IMR-90 (cell line): ENCODE measurements around the gene RUBCN.

Source experiments
- CEBPB ChIP-seq: IDR thresholded peaks from 2 replicates; pipeline ENCODE4 v1.6.1; 2012; ENCODE audit warnings: low read depth, low read length, improper control_type of control experiment
- CTCF ChIP-seq: conservative IDR thresholded peaks from 2 replicates; pipeline ENCODE4 v1.5.1; 2012; ENCODE audit warnings: mild to moderate bottlenecking, low read depth, low read length, improper control_type of control experiment
- MAFK ChIP-seq: IDR thresholded peaks from 2 replicates; pipeline ENCODE4 v1.6.1; 2012; ENCODE audit warnings: low read depth, low read length, improper control_type of control experiment
- MXI1 ChIP-seq: IDR thresholded peaks from 2 replicates; pipeline ENCODE4 v1.6.1; 2012; ENCODE audit warnings: low read depth, mild to moderate bottlenecking, low read length, moderate library complexity, borderline replicate concordance
- POLR2A ChIP-seq: IDR thresholded peaks from 2 replicates; pipeline ENCODE4 v1.6.1; 2012; ENCODE audit warnings: mild to moderate bottlenecking, low read depth, low read length
- RCOR1 ChIP-seq: IDR thresholded peaks from 2 replicates; pipeline ENCODE4 v1.6.1; 2012; ENCODE audit warnings: mild to moderate bottlenecking, low read length, improper control_type of control experiment; ENCODE audit not compliant: insufficient replicate concordance
- SMC3 ChIP-seq: fragments of 150-350 bp; IDR thresholded peaks from 2 replicates; pipeline ENCODE4 v1.6.1; 2016; ENCODE audit warnings: low read depth, mild to moderate bottlenecking, antibody characterized with exemption, low read length, moderate library complexity
- USF2 ChIP-seq: fragments of 150-350 bp; IDR thresholded peaks from 2 replicates; pipeline ENCODE4 v1.6.1; 2017; ENCODE audit warnings: mild to moderate bottlenecking, antibody characterized with exemption, low read length, low read depth

- TF ChIP-seq CEBPB (no peak), POLR2A (no peak), CTCF (no peak), SMC3 (no peak), MAFK (no peak), RCOR1 (no peak), USF2 (no peak), MXI1 (no peak)
Measured at GRCh38 chr3:197675951-197676350, 60.8 kb downstream of the RUBCN start.
